Eye (tissue), 1 donor: ENCODE data around the gene RNU1-2.
"Not testable (repeated sequence)": the region's sequence is repeated elsewhere in the genome, so short reads cannot be mapped to it uniquely, and the experiment has no call there.

ENCODE experiments used
- DNase-seq: peaks from one replicate; pipeline ENCODE4 v3.0.0-alpha.2; 2015

Gene RNU1-2

DNA sequence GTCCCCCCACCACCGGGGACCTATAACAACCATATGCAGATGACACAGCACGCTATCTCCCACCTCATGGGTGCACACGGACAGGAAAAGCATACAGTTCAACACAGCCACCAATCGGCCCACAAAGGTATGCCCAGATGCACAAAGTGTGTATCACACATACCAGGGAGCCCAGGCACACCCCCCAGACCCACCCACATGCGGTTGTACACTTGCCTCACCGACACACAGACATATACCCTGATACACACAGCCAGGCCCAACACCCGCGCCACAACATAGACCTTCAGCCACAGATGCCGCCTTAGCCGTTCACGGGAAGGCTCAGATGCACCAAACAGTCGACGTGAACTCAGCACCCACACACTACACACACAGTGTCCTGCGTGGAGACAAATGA is 31.5 kb downstream of the RNU1-2 start:
- DNase-seq = no peak

DNA sequence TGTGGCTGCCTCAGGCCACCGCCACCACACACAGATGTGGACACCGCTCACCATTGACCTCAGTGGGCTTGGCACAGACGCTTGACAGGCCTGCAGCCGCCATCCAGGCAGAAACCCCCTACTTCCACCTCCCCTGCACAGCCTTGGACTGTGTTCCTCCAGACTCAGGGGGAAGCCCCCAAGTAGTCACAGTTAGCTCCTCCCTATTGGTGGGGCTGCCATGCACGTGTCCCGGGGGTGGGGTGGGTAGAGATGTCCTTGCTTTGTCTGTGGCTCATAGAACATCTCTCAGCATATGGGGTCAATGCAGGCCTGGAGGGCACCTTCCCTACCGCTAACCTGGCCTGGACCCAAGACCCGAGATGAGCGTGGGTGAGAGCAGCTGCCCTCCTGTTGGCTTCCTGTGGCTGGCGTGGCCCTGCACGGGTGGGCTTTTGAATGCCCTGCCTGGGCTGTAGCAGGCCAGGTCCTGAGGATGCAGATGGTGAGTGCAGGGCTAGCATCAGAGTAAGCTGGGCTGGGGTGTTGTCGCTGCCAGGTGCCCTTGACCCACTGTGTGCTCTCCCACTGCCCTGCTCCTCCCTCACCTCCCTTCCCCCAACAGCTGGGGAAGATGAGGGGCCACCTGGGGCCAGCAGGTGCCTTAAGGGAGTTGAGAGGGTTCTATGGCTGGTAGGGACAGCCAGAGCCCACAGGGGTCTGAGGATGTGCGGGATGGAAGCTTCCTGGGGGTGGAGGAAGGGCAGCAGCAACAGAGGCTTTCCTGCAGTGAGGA is 32.1 kb downstream of the RNU1-2 start:
- no peak for DNase-seq

DNA sequence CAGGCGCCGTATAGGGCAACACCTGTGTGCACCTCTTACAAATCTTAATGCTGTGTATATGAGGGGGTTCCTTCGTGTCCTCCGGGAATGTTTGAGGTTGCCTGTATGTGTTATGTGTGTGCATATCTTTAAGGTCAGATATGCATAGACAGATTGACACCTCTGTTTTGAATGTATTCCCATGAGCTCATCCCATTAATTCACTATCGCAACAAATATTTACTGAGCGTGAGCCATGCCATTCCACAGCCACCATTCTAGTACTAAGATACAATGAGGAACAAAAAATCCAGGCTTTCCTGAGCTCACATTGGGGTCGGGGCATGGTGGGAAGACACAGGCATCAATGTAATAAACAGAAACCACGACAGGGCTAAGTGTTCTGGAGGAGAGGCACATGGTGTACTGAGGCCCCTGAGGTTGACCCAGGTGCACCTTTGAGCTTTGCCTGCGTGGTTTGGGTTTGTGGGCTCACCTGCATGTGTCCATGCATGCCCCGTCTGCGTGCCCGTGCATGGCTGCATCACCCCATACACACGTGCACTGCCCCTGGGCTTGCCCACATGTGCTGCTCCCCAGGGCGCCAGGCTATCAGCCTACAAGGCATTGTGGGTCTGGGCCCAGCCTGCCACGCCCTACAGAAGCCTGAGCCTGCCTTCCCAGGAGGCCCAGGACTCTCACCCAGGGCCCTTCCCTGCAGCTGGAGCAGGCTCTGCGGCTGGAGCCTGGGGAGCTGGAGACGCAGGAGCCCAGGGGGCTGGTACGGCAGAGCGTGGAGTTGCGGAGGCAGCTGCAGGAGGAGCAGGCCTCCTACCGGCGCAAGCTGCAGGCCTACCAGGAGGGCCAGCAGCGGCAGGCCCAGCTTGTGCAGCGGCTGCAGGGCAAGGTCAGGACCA is 33.6 kb downstream of the RNU1-2 start:
- DNase-seq = not testable (repeated sequence)

DNA sequence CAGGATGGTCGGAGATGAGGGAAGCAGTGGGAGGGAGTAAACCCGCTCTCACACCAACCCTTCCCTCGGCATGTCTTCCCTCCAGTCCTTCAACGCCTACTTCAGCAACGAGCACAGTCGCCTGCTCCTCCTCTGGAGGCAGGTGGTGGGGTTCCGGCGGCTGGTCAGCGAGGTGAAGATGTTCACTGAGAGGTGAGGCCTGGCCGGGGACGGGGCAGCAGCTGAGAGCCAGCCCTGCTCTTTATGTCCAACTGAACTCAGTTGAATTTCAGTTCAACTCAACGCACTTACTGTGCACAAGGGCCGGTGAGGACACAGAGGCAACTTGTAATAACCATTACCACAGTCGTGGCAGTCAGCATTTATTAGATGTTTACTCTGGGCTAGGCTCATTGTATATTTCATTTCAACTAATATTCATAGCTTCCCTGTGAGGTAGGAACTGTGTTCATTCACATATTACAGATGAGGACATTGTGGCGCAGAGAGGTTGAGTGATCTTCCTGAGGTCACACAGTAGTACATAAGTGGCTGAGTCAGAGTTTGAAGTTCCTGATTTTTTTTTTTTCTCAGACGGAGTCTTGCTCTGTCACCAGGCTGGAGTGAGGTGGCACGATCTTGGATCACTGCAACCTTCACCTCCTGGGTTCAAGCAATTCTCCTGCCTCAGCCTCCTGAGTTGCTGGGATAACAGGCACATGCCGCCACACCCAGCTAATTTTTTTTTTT is 35.6 kb downstream of the RNU1-2 start:
- DNase-seq = not testable (repeated sequence)

DNA sequence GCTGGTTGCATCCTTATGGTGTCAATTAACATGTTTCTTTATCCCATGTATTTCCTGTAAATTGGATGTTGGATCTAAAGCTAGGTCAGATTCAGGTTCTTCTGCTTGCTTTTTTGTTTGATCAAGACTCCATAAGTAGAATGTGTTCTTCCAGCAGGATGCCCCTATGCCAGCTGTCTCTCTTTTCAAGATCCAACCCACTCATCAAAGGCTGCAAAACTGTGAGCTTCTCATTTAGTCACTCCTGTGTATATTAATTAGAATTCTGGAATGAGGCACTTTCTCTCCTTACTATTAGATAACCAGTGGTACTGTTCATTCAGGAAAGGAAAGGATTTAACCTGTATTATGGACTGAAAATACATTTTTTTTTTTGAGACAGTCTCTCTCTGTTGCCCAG is 38.2 kb downstream of the RNU1-2 start:
- DNase-seq = not testable (repeated sequence)

DNA sequence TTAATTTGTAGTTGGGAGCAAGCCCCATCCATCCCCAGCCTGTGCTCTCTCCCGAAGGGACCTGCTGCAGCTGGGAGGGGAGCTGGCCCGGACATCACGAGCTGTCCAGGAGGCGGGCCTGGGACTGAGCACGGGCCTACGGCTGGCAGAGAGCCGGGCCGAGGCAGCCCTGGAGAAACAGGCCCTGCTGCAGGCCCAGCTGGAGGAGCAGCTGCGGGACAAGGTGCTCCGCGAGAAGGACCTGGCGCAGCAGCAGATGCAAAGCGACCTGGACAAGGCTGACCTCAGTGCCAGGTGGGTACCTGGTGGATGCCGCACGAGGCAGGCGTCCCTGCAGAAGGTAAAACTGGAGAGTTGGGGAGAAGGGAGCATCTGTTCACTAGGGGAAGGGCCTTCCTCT is 40.8 kb downstream of the RNU1-2 start:
- not testable (repeated sequence) for DNase-seq

DNA sequence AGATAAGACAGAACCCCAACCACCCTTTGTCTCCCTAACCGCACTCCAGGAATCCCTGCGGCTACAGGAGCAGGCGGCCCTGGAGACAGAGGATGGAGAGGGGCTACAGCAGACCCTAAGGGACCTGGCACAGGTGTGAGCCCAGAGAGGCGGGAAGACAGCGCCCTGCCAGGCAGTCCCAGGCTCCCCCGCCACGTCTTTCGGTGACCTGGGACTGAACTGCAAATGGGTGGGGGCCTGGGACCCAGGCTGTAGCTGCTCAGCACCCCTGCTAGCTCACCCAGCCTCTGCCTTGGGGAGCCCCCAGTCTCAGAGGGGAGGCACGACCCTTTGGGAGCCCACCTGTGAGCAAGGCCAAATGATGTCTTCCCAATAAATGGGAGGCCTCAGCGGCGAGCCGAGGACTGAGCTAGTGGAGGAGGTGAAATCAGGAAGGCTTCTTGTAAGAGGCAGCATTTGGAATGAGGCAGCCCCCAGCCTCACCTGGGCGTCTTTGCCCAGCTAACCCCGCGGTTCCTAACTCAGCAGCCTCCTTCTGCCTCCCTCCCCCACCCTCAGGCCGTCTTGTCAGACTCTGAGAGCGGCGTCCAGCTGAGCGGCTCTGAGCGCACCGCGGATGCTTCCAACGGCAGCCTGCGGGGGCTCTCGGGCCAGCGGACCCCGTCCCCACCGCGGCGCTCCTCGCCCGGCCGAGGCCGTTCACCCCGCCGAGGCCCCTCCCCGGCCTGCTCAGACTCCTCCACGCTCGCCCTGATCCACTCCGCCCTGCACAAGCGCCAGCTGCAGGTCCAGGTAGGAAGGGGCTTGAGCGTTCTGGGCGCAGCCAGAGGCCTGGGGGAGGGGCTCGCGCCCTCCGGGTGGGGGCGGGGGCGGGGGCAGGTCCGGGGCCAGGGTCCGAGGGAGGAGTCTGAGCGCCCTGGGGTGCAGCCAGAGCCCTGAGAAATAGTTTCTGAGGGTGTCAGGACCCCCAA is 42.9 kb downstream of the RNU1-2 start:
- no peak for DNase-seq

DNA sequence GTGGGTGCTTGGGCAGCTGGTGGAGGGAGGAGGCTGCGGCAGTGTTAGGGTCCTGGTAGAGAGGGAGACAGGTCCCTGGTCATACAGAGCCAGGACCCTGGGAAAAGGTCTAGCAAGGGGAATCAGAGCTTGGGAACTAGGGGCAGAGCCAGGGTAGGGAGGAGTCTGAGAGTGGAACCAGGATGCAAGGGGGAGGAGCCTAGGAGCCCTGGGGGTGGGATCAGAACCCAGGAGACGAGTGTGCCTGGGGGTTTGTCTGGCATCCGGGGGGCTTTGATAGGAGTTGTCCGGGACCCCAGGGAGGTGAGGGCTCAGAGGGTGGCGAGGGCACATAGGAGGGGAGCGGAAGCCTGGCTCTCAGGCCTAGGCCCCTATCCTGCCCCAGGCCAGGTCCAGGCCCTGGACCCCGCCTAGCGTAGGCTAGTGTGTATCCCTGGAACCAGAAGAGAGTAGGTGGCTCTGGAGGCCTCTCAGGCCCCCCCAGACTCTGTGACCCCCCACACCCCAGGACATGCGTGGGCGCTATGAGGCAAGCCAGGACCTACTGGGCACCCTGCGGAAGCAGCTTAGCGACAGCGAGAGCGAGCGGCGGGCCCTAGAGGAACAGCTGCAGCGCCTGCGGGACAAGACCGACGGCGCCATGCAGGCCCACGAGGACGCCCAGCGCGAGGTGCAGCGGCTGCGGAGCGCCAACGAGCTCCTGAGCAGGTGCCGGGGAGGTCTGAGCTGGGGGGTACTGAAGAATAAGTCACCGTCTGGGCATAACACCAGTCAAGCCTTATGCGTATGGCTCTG is 43.8 kb downstream of the RNU1-2 start:
- not testable (repeated sequence) for DNase-seq

DNA sequence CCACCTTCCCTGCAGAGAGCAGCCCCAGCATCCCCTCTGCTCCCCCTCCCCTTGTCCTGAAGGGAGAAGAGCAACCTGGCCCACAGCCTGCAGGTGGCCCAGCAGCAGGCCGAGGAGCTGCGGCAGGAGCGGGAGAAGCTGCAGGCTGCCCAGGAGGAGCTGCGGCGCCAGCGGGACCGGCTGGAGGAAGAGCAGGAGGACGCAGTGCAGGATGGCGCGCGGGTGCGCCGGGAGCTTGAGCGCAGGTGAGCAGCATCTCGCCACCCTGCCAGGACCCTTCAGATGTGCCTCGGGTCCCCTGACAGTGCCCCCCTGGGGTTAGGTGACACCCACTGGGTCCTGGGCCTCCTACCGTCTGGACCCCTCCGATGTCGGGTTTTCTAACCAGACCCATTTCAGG is 48.3 kb downstream of the RNU1-2 start:
- no peak for DNase-seq

DNA sequence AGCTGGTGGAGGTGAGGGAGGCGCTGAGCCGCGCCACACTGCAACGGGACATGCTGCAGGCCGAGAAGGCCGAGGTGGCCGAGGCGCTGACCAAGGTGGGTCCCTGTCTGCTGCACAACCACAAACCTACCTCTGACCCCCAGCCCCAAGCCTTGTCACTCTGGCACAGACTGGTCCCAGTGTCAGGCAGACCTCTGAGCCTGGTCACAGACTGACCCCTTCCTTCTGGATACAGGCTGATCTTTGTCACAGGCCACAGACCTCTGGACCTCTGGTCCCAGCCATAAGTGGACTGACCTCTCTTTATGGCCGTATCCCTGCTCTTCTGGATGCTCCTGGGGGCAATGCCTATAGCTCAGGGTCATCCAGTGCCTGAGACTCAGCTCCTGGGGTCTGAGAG is 49.7 kb downstream of the RNU1-2 start:
- not testable (repeated sequence) for DNase-seq
